Measurements from ENCODE around the gene USP25. TPM values are rescaled to one million over a fixed set of nuclear protein-coding genes. Genes with fewer than 3 reads are reported as not detected.

The USP25 gene
- total and polyA plus RNA-seq, 2 of the 8 experiments (the other 6 are each of a cell fraction or from before 2014, with no cell fraction given) = 11.2 to 48.1 TPM

DNA sequence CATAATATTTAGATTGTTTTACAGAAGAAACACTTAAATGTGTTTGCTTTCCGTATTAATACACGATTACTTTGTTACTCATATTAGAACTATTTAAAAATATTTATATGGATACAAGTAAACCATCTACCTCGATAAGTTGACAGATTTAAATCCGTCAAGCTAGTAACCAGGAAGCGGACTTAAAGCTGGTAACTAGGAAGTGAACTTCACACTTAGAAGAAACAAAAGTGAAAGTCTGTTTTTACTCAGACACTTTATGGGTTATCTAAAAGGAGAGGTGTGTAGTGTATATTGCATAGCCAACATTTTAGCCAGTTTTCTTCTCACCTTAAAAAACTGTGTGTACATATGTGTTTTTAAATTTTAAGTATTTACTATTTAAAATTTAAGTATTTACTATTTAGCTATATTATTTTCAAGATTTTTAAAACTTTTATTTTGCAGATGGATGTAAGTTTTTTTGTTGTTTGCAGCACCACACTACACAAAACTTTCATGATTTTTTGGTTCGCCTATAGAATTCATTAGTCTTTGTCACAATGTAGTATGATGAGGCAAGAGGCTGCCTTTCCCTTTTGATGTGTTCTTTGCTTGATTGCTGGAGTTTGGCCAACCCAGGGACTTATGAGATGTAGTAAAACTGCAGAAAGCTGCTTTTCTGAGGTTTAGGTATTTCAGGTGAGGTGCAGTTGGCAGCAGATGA is 2.7 kb downstream of the USP25 start (continued):
- no peak for TF ChIP-seq GTF2F1 (IDR thresholded peaks at IDR 0.05; ENCODE audit: borderline replicate concordance, low read depth, low read length)

Data from H1 (cell line).